Common myeloid progenitor, CD34-positive (primary cell): ENCODE data around the gene C3orf18.
"Not testable (repeated sequence)": the region's sequence is repeated elsewhere in the genome, so short reads cannot be mapped to it uniquely, and the experiment has no call there.

ENCODE experiments used
- CTCF ChIA-PET: fragments of 350-600 bp; sonication (Branson Sonifier 250); formaldehyde crosslinking; loops from one replicate; lab custom pipeline; 2021; ENCODE audit warnings: antibody characterized with exemption; lab: Charles Lee
- POLR2A ChIA-PET: fragments of 350-600 bp; sonication (Branson Sonifier 250); formaldehyde crosslinking; loops from one replicate; lab custom pipeline; 2021; ENCODE audit warnings: antibody characterized with exemption; lab: Charles Lee
- DNase-seq, 3 donors: peaks; one replicate each; pipeline versions ENCODE4 v3.0.0 to v3.0.0-alpha.2; 2013
- H3K27ac ChIP-seq, 2 experiments: 1 replicate in 1 of 2; 2 replicates in 1 of 2; pipeline ENCODE4 v1.7.0; 2013; ENCODE audit warnings: inconsistent platforms in 2 of 2, low read length in 2 of 2, mild to moderate bottlenecking in 2 of 2, low read depth in 1 of 2, moderate library complexity in 1 of 2; ENCODE audit not compliant: severe bottlenecking in 2 of 2, insufficient read depth in 1 of 2, poor library complexity in 1 of 2
- H3K27me3 ChIP-seq, 5 experiments: replicated peaks in 2 of 5; 1 replicate in 3 of 5; 2 replicates in 2 of 5; pipeline versions ENCODE4 v1.6.1 to v1.7.0; 2013; ENCODE audit warnings: low read length in 4 of 5, mild to moderate bottlenecking in 2 of 5, moderate library complexity in 2 of 5, inconsistent platforms in 1 of 5; ENCODE audit not compliant: insufficient read depth in 5 of 5, control insufficient read depth in 4 of 5
- H3K36me3 ChIP-seq, 4 experiments: 1 replicate in 2 of 4; 2 replicates in 2 of 4; pipeline versions ENCODE4 v1.6.1 to v1.7.0; 2013; ENCODE audit warnings: low read length in 3 of 4, control low read depth in 1 of 4, mild to moderate bottlenecking in 1 of 4; ENCODE audit not compliant: control insufficient read depth in 4 of 4, insufficient read depth in 4 of 4
- H3K4me1 ChIP-seq, 4 experiments: 1 replicate in 3 of 4; 2 replicates in 1 of 4; pipeline versions ENCODE4 v1.6.1 to v1.7.1; 2013; ENCODE audit warnings: low read length in 3 of 4, mild to moderate bottlenecking in 3 of 4, control low read depth in 1 of 4, inconsistent platforms in 1 of 4, moderate library complexity in 1 of 4; ENCODE audit not compliant: control insufficient read depth in 4 of 4, insufficient read depth in 4 of 4; ENCODE audit errors: control extremely low read depth in 1 of 4
- H3K4me3 ChIP-seq, 7 experiments: 1 replicate in 4 of 7; 2 replicates in 3 of 7; pipeline versions ENCODE4 v1.5.1 to v1.7.0; 2013; ENCODE audit warnings: mild to moderate bottlenecking in 7 of 7, low read length in 6 of 7, moderate library complexity in 6 of 7, inconsistent platforms in 2 of 7, low read depth in 2 of 7, control low read depth in 1 of 7; ENCODE audit not compliant: insufficient read depth in 4 of 7, control insufficient read depth in 1 of 7; ENCODE audit errors: extremely low read depth in 1 of 7
- H3K9me3 ChIP-seq, 5 experiments: 1 replicate in 4 of 5; 2 replicates in 1 of 5; pipeline versions ENCODE4 v1.6.1 to v1.7.1; 2013; ENCODE audit warnings: low read length in 4 of 5, mild to moderate bottlenecking in 2 of 5, inconsistent platforms in 1 of 5, low read depth in 1 of 5, moderate library complexity in 1 of 5; ENCODE audit not compliant: control insufficient read depth in 4 of 5, insufficient read depth in 2 of 5; ENCODE audit errors: control extremely low read depth in 1 of 5
- WGBS: methylation state at CpG from one replicate; pipeline ENCODE4 v1.1.5; 2013; ENCODE audit not compliant: insufficient coverage; 5-methylcytosine and 5-hydroxymethylcytosine counted together

The C3orf18 gene

DNA sequence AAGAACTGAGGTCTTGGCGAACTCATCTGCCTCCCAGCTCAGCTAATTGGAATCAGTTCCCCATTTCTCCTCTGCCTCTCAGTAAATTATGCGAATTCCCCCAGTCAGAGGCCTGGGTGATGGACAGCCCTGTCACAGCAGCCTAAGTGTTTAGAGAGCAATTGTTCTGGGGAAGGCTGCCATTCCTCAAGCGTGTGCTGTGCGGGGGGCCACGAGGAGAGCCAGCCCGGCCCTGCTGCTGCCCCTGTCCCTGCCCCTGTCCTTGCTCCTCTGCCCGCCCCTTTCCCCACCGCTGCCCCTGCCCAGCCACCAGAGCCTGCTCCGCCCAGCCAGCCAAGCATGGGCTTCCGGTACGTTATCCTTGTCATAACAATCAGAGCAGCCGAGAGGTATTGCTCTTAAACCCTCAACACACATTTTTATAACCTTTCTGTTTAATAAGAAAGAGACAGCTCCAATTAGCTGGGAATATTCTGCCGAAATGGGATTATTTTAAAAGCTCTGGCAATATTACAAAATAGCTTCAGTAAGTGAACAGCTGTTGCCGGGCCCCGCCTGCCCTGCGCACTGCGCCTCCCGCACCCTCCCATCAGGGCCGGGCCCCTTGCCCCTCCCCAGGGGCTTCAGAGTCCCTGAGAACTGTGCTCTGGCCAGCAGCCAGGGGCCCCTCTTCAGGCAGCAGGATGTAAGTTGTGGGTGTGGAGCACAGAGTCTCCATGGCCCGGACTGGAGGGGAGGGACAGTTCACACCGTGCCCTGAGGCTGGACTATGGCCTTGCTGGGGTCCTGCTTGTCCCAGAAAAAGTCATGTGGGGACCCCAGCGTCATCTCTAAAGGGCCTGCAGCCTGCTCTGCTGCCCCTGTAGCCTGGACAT is 51.7 kb downstream of the C3orf18 start:
- H3K27me3 ChIP-seq, result no peaks in the 10 kb centered on the region
- WGBS, result 5% methylated on average over 19 of the region's 22 CpGs
- peak overlapping the region in 4 of 7 experiments; percentile 35 to 60 (median 49) for H3K4me3 ChIP-seq
- peak; percentile 31 to 77 (median 71) for DNase-seq
- no peaks in the 10 kb centered on the region for H3K36me3 ChIP-seq
- ChIA-PET CTCF (interaction anchor here (0.7 to 1.9 kb wide), 8 partner anchors 12 to 79 kb away, joined by 3 to 4 read pairs (median 3); partner anchors contain the start of gene CACNA2D2), POLR2A (no interaction called here)
- H3K27ac ChIP-seq, result no peak overlapping the region
- no peaks in the 10 kb centered on the region for H3K9me3 ChIP-seq
- H3K4me1 ChIP-seq, result peaks cover 9 to 25% (median 21%) of the 10 kb centered on the region in 4 experiments

DNA sequence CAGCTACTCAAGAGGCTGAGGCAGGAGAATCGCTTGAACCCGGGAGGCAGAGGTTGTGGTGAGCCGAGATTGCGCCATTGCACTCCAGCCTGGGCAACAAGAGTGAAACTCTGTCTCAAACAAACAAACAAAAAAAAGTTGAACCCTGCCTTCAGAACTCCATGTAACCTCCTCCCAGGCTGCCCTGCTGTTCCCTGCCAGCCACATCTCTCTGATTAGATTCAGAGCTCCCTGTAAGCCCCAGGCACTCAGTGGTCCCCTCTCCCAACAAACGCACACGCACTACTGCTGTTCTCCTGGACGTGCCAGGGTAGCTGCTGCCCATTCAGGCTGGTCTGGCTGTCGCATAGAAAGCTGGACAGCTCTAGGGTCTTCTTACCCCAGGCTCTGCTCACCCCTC is 54.6 kb downstream of the C3orf18 start:
- POLR2A ChIA-PET, H3K9me3 ChIP-seq, H3K27ac ChIP-seq, DNase-seq, H3K36me3 ChIP-seq, H3K27me3 ChIP-seq, H3K4me3 ChIP-seq: not testable (repeated sequence)
- CTCF ChIA-PET, result interaction anchor here (0.7 to 1.5 kb wide), 3 partner anchors 9 to 30 kb away, joined by 3 to 7 read pairs (median 3); no protein-coding TSS in a partner anchor
- H3K4me1 ChIP-seq, result peaks cover 9 to 25% (median 21%) of the 10 kb centered on the region in 4 experiments
- 96% methylated on average over 8 of the region's 8 CpGs for WGBS

GRCh38 chr3:50512131-50512530 is 55.4 kb downstream of the C3orf18 start:
- Histone ChIP-seq H3K27me3 (peaks cover 0 to 4% (median 0%) of the 10 kb centered on the region in 5 experiments), H3K36me3 (no peaks in the 10 kb centered on the region), H3K4me3 (no peak overlapping the region), H3K9me3 (no peaks in the 10 kb centered on the region), H3K27ac (no peak overlapping the region), H3K4me1 (peaks cover 9 to 25% (median 21%) of the 10 kb centered on the region in 4 experiments)
- WGBS, result 100% methylated on average over 2 of the region's 3 CpGs
- no peak for DNase-seq
- CTCF ChIA-PET, result interaction anchor here (0.6 to 1.3 kb wide), 2 partner anchors 10 to 85 kb away, joined by 3 read pairs; no protein-coding TSS in a partner anchor
- POLR2A ChIA-PET, result no interaction called here

GRCh38 chr3:50510325-50510724 is 57.2 kb downstream of the C3orf18 start:
- 94% methylated on average over 2 of the region's 2 CpGs for WGBS
- peaks cover 0 to 4% (median 0%) of the 10 kb centered on the region in 5 experiments for H3K27me3 ChIP-seq

GRCh38 chr3:50509715-50510114 is 57.8 kb downstream of the C3orf18 start:
- ChIA-PET POLR2A (interaction anchor here (0.7 kb wide), 1 partner anchor 30 kb away, joined by 3 read pairs; no protein-coding TSS in a partner anchor), CTCF (interaction anchor here (1.1 kb wide), 1 partner anchor 13 kb away, joined by 3 read pairs; no protein-coding TSS in a partner anchor)
- Histone ChIP-seq H3K27ac (no peak overlapping the region), H3K27me3 (peaks cover 0 to 4% (median 0%) of the 10 kb centered on the region in 5 experiments), H3K4me1 (peaks cover 0 to 5% (median under 1%) of the 10 kb centered on the region in 4 experiments), H3K36me3 (no peaks in the 10 kb centered on the region), H3K9me3 (no peaks in the 10 kb centered on the region), H3K4me3 (no peak overlapping the region)
- WGBS, result 89% methylated on average over 3 of the region's 5 CpGs
- no peak for DNase-seq

More at GRCh38 chr3:50510325-50510724, 57.2 kb downstream of the C3orf18 start:
- ChIA-PET CTCF (interaction anchor here (0.8 to 1.1 kb wide), 2 partner anchors 12 to 32 kb away, joined by 3 read pairs; no protein-coding TSS in a partner anchor), POLR2A (no interaction called here)
- H3K27ac ChIP-seq, result no peak overlapping the region
- no peak for DNase-seq
- no peak overlapping the region for H3K4me3 ChIP-seq
- H3K4me1 ChIP-seq, result peaks cover 4 to 10% (median 6%) of the 10 kb centered on the region in 4 experiments
- H3K36me3 ChIP-seq, result no peaks in the 10 kb centered on the region
- no peaks in the 10 kb centered on the region for H3K9me3 ChIP-seq

GRCh38 chr3:50508821-50509220 is 58.7 kb downstream of the C3orf18 start:
- ChIA-PET CTCF (interaction anchor here (0.9 to 1.4 kb wide), 3 partner anchors 9 to 122 kb away, joined by 3 to 5 read pairs (median 4); no protein-coding TSS in a partner anchor), POLR2A (no interaction called here)
- no peaks in the 10 kb centered on the region for H3K36me3 ChIP-seq
- H3K4me3 ChIP-seq, result no peak overlapping the region
- no CpG with 5 or more reads among the region's 1 CpG for WGBS
- H3K27ac ChIP-seq, result no peak overlapping the region
- no peaks in the 10 kb centered on the region for H3K9me3 ChIP-seq
- H3K4me1 ChIP-seq, result peaks cover 0 to 10% (median 5%) of the 10 kb centered on the region in 4 experiments
- no peak for DNase-seq
- H3K27me3 ChIP-seq, result peaks cover 0 to 4% (median 0%) of the 10 kb centered on the region in 5 experiments
